Measurements from ENCODE around the gene MYO5B. TPM values are rescaled to one million over a fixed set of nuclear protein-coding genes. Genes with fewer than 3 reads are reported as not detected.

The MYO5B gene
- total and polyA plus RNA-seq, 10 of the 15 experiments (the other 5 are each of a cell fraction or from before 2014, with no cell fraction given): 2.5 to 4.5 (median 3.3) TPM

- WGBS (ENCODE audit: insufficient coverage, insufficient replicate concordance, low lambda C conversion rate, missing lambda C conversion rate): 21% methylated on average over 3 of the region's 3 CpGs
- H3K9ac ChIP-seq (ENCODE audit: control insufficient read depth, insufficient read depth, low read length): no peak overlapping the region
- no peak overlapping the region for H2AFZ ChIP-seq (ENCODE audit: control insufficient read depth, low read depth, low read length)
- ChIA-PET CTCF (no interaction called here), POLR2A (no interaction called here), SMC1A (ENCODE audit: uncharacterized antibody, unreplicated experiment) (no interaction called here), RAD21 (ENCODE audit: unreplicated experiment) (no interaction called here)
- FAIRE-seq: no peak
- no peaks in the 10 kb centered on the region for H3K4me1 ChIP-seq (ENCODE audit: control insufficient read depth, insufficient read depth, low read length)
- H3K79me2 ChIP-seq (ENCODE audit: control insufficient read depth, insufficient read depth, low read length): no peaks in the 10 kb centered on the region
- no peak overlapping the region for H3K27ac ChIP-seq (ENCODE audit: control insufficient read depth, insufficient read depth)
- H4K20me1 ChIP-seq (ENCODE audit: control insufficient read depth, insufficient read depth): no peaks in the 10 kb centered on the region
- DNase-seq (ENCODE audit: low read depth, low spot score): no peak
- no peaks in the 10 kb centered on the region; the same call in 2 of the 3 replicates for H3K9me3 ChIP-seq (replicated peaks; ENCODE audit: control insufficient read depth, insufficient read depth, low read length)
- H3K27me3 ChIP-seq (replicated peaks in 1 of 2; ENCODE audit: control insufficient read depth in 2 of 2, insufficient read depth in 2 of 2, low read length in 1 of 2): peaks cover 0 to 9% of the 10 kb centered on the region in 2 experiments; a peak in 2 of 4 replicates
- intact Hi-C loops (cut with micrococcal nuclease; ENCODE audit: unreplicated experiment) (no loop called here), in situ Hi-C loops (cut with MboI) (no loop called here)
- TF ChIP-seq POLR2AphosphoS2 (IDR thresholded peaks at IDR 0.05; ENCODE audit: low read depth, low read length): no peak
- no peak for TF ChIP-seq ZNF24 (IDR thresholded peaks at IDR 0.05)
- no peak for TF ChIP-seq IRF3 (IDR thresholded peaks at IDR 0.05)
- TF ChIP-seq ZNF207 (IDR thresholded peaks at IDR 0.05; ENCODE audit: borderline replicate concordance): no peak
- no peak for TF ChIP-seq TCF7 (IDR thresholded peaks at IDR 0.05; ENCODE audit: borderline replicate concordance)
- no peak for TF ChIP-seq NFYB (IDR thresholded peaks at IDR 0.05; ENCODE audit: insufficient read depth, low read depth, low read length)
- TF ChIP-seq NR2F1 (conservative IDR thresholded peaks at IDR 0.05): no peak
- no peak overlapping the region for H3K4me2 ChIP-seq (ENCODE audit: control insufficient read depth, insufficient read depth)
- no peak overlapping the region for H3K4me3 ChIP-seq
- no peaks in the 10 kb centered on the region for H3K36me3 ChIP-seq (ENCODE audit: control insufficient read depth in 2 of 2, insufficient read depth in 2 of 2, low read length in 1 of 2)
- BruUV-seq (replicated peaks): no TSS peak
- ATAC-seq: no peak
Observed at GRCh38 chr18:49913221-49913620, 281.7 kb downstream of the MYO5B start.

- POLR2A ChIA-PET: interaction anchor here (0.7 kb wide), 1 partner anchor 1568 kb away, joined by 3 read pairs; no protein-coding TSS in a partner anchor
- CTCF ChIA-PET: interaction anchor here (1.8 kb wide), 1 partner anchor 12 kb away, joined by 5 read pairs; no protein-coding TSS in a partner anchor
- no peak for TF ChIP-seq NR2C2 (IDR thresholded peaks at IDR 0.05; ENCODE audit: borderline replicate concordance, control insufficient read depth, insufficient read length, low read depth)
- TF ChIP-seq MTA3 (IDR thresholded peaks at IDR 0.05; ENCODE audit: borderline replicate concordance, low read length): no peak
- no peak for TF ChIP-seq LARP7 (IDR thresholded peaks at IDR 0.05)
- no peak for TF ChIP-seq USF1 (IDR thresholded peaks at IDR 0.05; ENCODE audit: borderline replicate concordance, extremely low read length, insufficient read depth, low read depth, low read length)
- no peak for TF ChIP-seq POLR2AphosphoS2 (IDR thresholded peaks at IDR 0.05; ENCODE audit: low read depth, low read length)
- TF ChIP-seq CBFB (IDR thresholded peaks at IDR 0.05; ENCODE audit: low read depth): no peak
- no peak for TF ChIP-seq HDAC2 (IDR thresholded peaks at IDR 0.05)
- no peak for TF ChIP-seq ZBED1 (IDR thresholded peaks at IDR 0.05; ENCODE audit: borderline replicate concordance)
- no peak for TF ChIP-seq FOXM1 (IDR thresholded peaks at IDR 0.05; ENCODE audit: low read depth, low read length)
Observed at GRCh38 chr18:49911427-49911826, 283.5 kb downstream of the MYO5B start.

More at GRCh38 chr18:49911427-49911826, 283.5 kb downstream of the MYO5B start:
- H4K20me1 ChIP-seq (ENCODE audit: control insufficient read depth, insufficient read depth): no peaks in the 10 kb centered on the region
- H3K4me2 ChIP-seq (ENCODE audit: control insufficient read depth, insufficient read depth): no peak overlapping the region
- ChIA-PET RAD21 (ENCODE audit: unreplicated experiment) (interaction anchor here (1.0 kb wide), 1 partner anchor 15 kb away, joined by 3 read pairs; no protein-coding TSS in a partner anchor), SMC1A (ENCODE audit: uncharacterized antibody, unreplicated experiment) (interaction anchor here (1.1 kb wide), 2 partner anchors 12 to 41 kb away, joined by 3 read pairs; no protein-coding TSS in a partner anchor)
- intact Hi-C loops (cut with micrococcal nuclease; ENCODE audit: unreplicated experiment) (no loop called here), in situ Hi-C loops (cut with MboI) (no loop called here)
- no peaks in the 10 kb centered on the region for H3K36me3 ChIP-seq (ENCODE audit: control insufficient read depth in 2 of 2, insufficient read depth in 2 of 2, low read length in 1 of 2)
- H3K9me3 ChIP-seq (replicated peaks; ENCODE audit: control insufficient read depth, insufficient read depth, low read length): no peaks in the 10 kb centered on the region; the same call in 2 of the 3 replicates
- 22% methylated on average over 4 of the region's 4 CpGs for WGBS (ENCODE audit: insufficient coverage, insufficient replicate concordance, low lambda C conversion rate, missing lambda C conversion rate)
- no peaks in the 10 kb centered on the region for H3K4me1 ChIP-seq (ENCODE audit: control insufficient read depth, insufficient read depth, low read length)
- H2AFZ ChIP-seq (ENCODE audit: control insufficient read depth, low read depth, low read length): no peak overlapping the region
- FAIRE-seq (no peak), ATAC-seq (no peak), DNase-seq (ENCODE audit: low read depth, low spot score) (no peak)
- no peaks in the 10 kb centered on the region for H3K79me2 ChIP-seq (ENCODE audit: control insufficient read depth, insufficient read depth, low read length)
- no peak overlapping the region for H3K27ac ChIP-seq (ENCODE audit: control insufficient read depth, insufficient read depth)
- no peak overlapping the region for H3K9ac ChIP-seq (ENCODE audit: control insufficient read depth, insufficient read depth, low read length)
- BruUV-seq (replicated peaks): no TSS peak
- no peak overlapping the region for H3K4me3 ChIP-seq
- H3K27me3 ChIP-seq (replicated peaks in 1 of 2; ENCODE audit: control insufficient read depth in 2 of 2, insufficient read depth in 2 of 2, low read length in 1 of 2): peaks cover 0 to 3% of the 10 kb centered on the region in 2 experiments; a peak in 1 of 4 replicates
